K562 (cell line): ENCODE data around the gene MAN1A1. TPM values are rescaled to one million over a fixed set of nuclear protein-coding genes. Genes with fewer than 3 reads are reported as not detected.

Experiments
- ATAC-seq: fragments of 200-7000 bp; cut with Tn5 transposase; 3 replicates; pipeline ENCODE4 v1.9.1; 2020; ENCODE audit warnings: moderate library complexity
- BruUV-seq: library from RNA; stranded (reverse); fragments of 400-500 nt; replicated peaks from 2 replicates; lab custom pipeline; 2021; lab: Mats Ljungman, UMichigan
- CTCF ChIA-PET: fragments of 300-600 bp; formaldehyde crosslinking; extraction: SDS; loops from one replicate; lab custom pipeline; 2021; ENCODE audit warnings: low intra/inter-chr PET ratio; lab: Yijun Ruan, JAX
- POLR2A ChIA-PET: fragments of 300-600, 350-650 bp; sonication (Branson Sonifier 250); formaldehyde crosslinking; extraction: SDS; loops from one replicate; lab custom pipeline; 2021; ENCODE audit warnings: antibody characterized with exemption, inconsistent platforms; lab: Yijun Ruan, JAX
- DNase-seq, 4 experiments: peaks; one replicate each; pipeline versions ENCODE4 v3.0.0 to v3.0.0-alpha.2; 2011 to 2018; ENCODE audit warnings: low spot score in 3 of 4, mixed read lengths in 3 of 4; ENCODE audit errors: extremely low read depth in 1 of 4
- FAIRE-seq: peaks from 2 replicates; lab custom pipeline; 2011; peaks lifted over from hg19 to GRCh38; lab: Jason Lieb, UNC
- H2AFZ ChIP-seq: 2 replicates; pipeline ENCODE4 v1.6.0; 2011; ENCODE audit warnings: low read depth, low read length, control low read depth, inconsistent platforms
- H3K27ac ChIP-seq: fragments of 200-600 bp; 3 replicates; pipeline ENCODE4 v1.8.0; 2011; ENCODE audit warnings: low read depth, mild to moderate bottlenecking, control low read depth, inconsistent platforms, low read length, moderate library complexity, mixed read lengths; ENCODE audit errors: extremely low read depth
- H3K27me3 ChIP-seq, 2 experiments: fragments of 300-600 bp in 1 of 2; 2 replicates in 1 of 2; 3 replicates in 1 of 2; pipeline versions ENCODE4 v1.6.0 to v1.8.0; 2011; ENCODE audit warnings: inconsistent platforms in 2 of 2, low read length in 2 of 2, mild to moderate bottlenecking in 1 of 2, mixed read lengths in 1 of 2, moderate library complexity in 1 of 2; ENCODE audit not compliant: control insufficient read depth in 2 of 2, insufficient read depth in 2 of 2
- H3K36me3 ChIP-seq: fragments of 300-600 bp; 3 replicates; pipeline ENCODE4 v1.8.0; 2011; ENCODE audit warnings: mild to moderate bottlenecking, low read length, inconsistent platforms; ENCODE audit not compliant: control insufficient read depth, insufficient read depth
- H3K4me1 ChIP-seq, 2 experiments: fragments of 200-600 bp in 1 of 2; replicated peaks in 1 of 2; 2 replicates in 1 of 2; 3 replicates in 1 of 2; pipeline versions ENCODE4 v1.5.1 to v1.8.0; 2011; ENCODE audit warnings: inconsistent platforms in 2 of 2, low read length in 2 of 2, mild to moderate bottlenecking in 1 of 2, mixed read lengths in 1 of 2, moderate library complexity in 1 of 2; ENCODE audit not compliant: control insufficient read depth in 2 of 2, insufficient read depth in 2 of 2
- H3K4me2 ChIP-seq: 2 replicates; pipeline ENCODE4 v1.6.1; 2011; ENCODE audit warnings: low read length, control low read depth, inconsistent platforms, mixed read lengths; ENCODE audit not compliant: insufficient read depth
- H3K4me3 ChIP-seq: fragments of 200-600 bp; sonication (generic), shearing (Covaris generic); 2 replicates; pipeline ENCODE4 v1.5.1; 2016; ENCODE audit warnings: control low read depth, inconsistent platforms
- H3K79me2 ChIP-seq: fragments of 200-600 bp; 3 replicates; pipeline ENCODE4 v1.8.0; 2011; ENCODE audit warnings: low read length, inconsistent platforms; ENCODE audit not compliant: control insufficient read depth, insufficient read depth
- H3K9ac ChIP-seq, 2 experiments: 2 replicates each; pipeline versions ENCODE4 v1.6.0 to v1.6.1; 2011; ENCODE audit warnings: low read depth in 2 of 2, low read length in 2 of 2, control low read depth in 1 of 2, inconsistent platforms in 1 of 2, mild to moderate bottlenecking in 1 of 2, mixed read lengths in 1 of 2; ENCODE audit not compliant: insufficient read depth in 1 of 2
- H3K9me1 ChIP-seq: one replicate; pipeline ENCODE4 v1.6.0; 2011; ENCODE audit warnings: inconsistent platforms, mild to moderate bottlenecking, low read length, moderate library complexity; ENCODE audit not compliant: control insufficient read depth, insufficient read depth
- H3K9me3 ChIP-seq: replicated peaks from 2 replicates; pipeline ENCODE4 v1.5.1; 2011; ENCODE audit warnings: low read depth, low read length, inconsistent platforms; ENCODE audit not compliant: control insufficient read depth, insufficient read depth
- H4K20me1 ChIP-seq: replicated peaks from 2 replicates; pipeline ENCODE4 v1.6.1; 2011; ENCODE audit warnings: low read length, inconsistent platforms, mixed read lengths; ENCODE audit not compliant: control insufficient read depth, insufficient read depth
- CBX3 ChIP-seq, 2 experiments: IDR thresholded peaks; 1 replicate in 1 of 2; 2 replicates in 1 of 2; pipeline ENCODE4 v1.6.1; 2012; ENCODE audit warnings: inconsistent platforms in 2 of 2, low read length in 2 of 2, borderline replicate concordance in 1 of 2, control low read depth in 1 of 2
- CHD2 ChIP-seq: IDR thresholded peaks from 2 replicates; pipeline ENCODE4 v1.6.1; 2011; ENCODE audit warnings: low read depth, low read length
- CSDE1 ChIP-seq, 2 experiments: fragments of 450-650 bp; IDR thresholded peaks; 2 replicates each; pipeline ENCODE4 v1.6.1; 2016; ENCODE audit warnings: mild to moderate bottlenecking in 1 of 2
- E2F3 ChIP-seq: fragments of 250-450 bp; sonication (Bioruptor Pico); IDR thresholded peaks from 2 replicates; pipeline ENCODE4 v1.4.0; 2020; ENCODE audit warnings: mild to moderate bottlenecking
- ILF3 ChIP-seq: fragments of 450-650 bp; IDR thresholded peaks from 2 replicates; pipeline ENCODE4 v1.6.1; 2018; ENCODE audit warnings: antibody characterized with exemption, mild to moderate bottlenecking, moderate library complexity, borderline replicate concordance
- KAT2B ChIP-seq: IDR thresholded peaks from one replicate; pipeline ENCODE4 v1.6.1; 2012; ENCODE audit warnings: low read depth, mild to moderate bottlenecking, control low read depth, inconsistent platforms, low read length, moderate library complexity
- MAZ ChIP-seq, 2 experiments: fragments of 450-650 bp in 1 of 2; sonication (generic) in 1 of 2; formaldehyde crosslinking; IDR thresholded peaks in 1 of 2; conservative IDR thresholded peaks in 1 of 2; 2 replicates each; pipeline versions ENCODE4 v1.4.0 to v1.5.0; 2020; ENCODE audit warnings: mild to moderate bottlenecking in 1 of 2, missing genetic modification reagents in 1 of 2
- NR2C1 ChIP-seq, 2 experiments: fragments of 450-650 bp; IDR thresholded peaks; 2 replicates each; pipeline ENCODE4 v1.6.1; 2017; ENCODE audit warnings: mild to moderate bottlenecking in 2 of 2, antibody characterized with exemption in 1 of 2, inconsistent platforms in 1 of 2, missing compliant biosample characterization in 1 of 2, missing genetic modification characterization in 1 of 2
- NR2F6 ChIP-seq: fragments of 450-650 bp; formaldehyde crosslinking; IDR thresholded peaks from 2 replicates; pipeline ENCODE4 v1.4.0; 2020; ENCODE audit warnings: mild to moderate bottlenecking
- PHF8 ChIP-seq: fragments of 200-600 bp; sonication (generic); IDR thresholded peaks from 2 replicates; pipeline ENCODE4 v1.6.1; 2012; ENCODE audit warnings: mixed run types, mild to moderate bottlenecking, inconsistent platforms, low read length, moderate library complexity, borderline replicate concordance
- PTTG1 ChIP-seq: fragments of 450-650 bp; IDR thresholded peaks from 2 replicates; pipeline ENCODE4 v1.6.1; 2016; ENCODE audit warnings: low read depth, mild to moderate bottlenecking, missing genetic modification characterization, missing compliant biosample characterization
- SMARCB1 ChIP-seq: IDR thresholded peaks from 2 replicates; pipeline ENCODE4 v1.6.1; 2011; ENCODE audit warnings: improper control_type of control experiment, low read depth; ENCODE audit not compliant: insufficient read length
- TEAD4 ChIP-seq, 2 experiments: sonication (generic) in 1 of 2; formaldehyde crosslinking in 1 of 2; IDR thresholded peaks; 2 replicates each; pipeline versions ENCODE4 v1.6.1 to v1.8.0; 2012 to 2022; ENCODE audit warnings: borderline replicate concordance in 1 of 2, inconsistent platforms in 1 of 2, low read length in 1 of 2, mild to moderate bottlenecking in 1 of 2, missing genetic modification reagents in 1 of 2
- TRIM24 ChIP-seq, 2 experiments: fragments of 450-650 bp; IDR thresholded peaks; 2 replicates each; pipeline ENCODE4 v1.6.1; 2016
- ZNF316 ChIP-seq: fragments of 450-650 bp; IDR thresholded peaks from 2 replicates; pipeline ENCODE4 v1.6.1; 2016
- ZNF384 ChIP-seq: IDR thresholded peaks from 2 replicates; pipeline ENCODE4 v1.6.1; 2012; ENCODE audit warnings: low read depth, low read length, improper control_type of control experiment
- ZNF592 ChIP-seq: fragments of 450-650 bp; IDR thresholded peaks from 2 replicates; pipeline ENCODE4 v1.6.1; 2017; ENCODE audit warnings: antibody characterized with exemption, mild to moderate bottlenecking
- WGBS: fragments of 100-300 bp; shearing (Covaris generic); methylation state at CpG from one replicate; pipeline ENCODE4 v1.1.6; 2016; ENCODE audit warnings: low coverage, mixed read lengths; ENCODE audit not compliant: insufficient coverage; ENCODE audit errors: missing lambda C conversion rate; 5-methylcytosine and 5-hydroxymethylcytosine counted together
- in situ Hi-C: fragments of 300-500 bp; cut with MboI; formaldehyde crosslinking; loops from 4 replicates; pipeline ENCODE4 v1.15.0; 2018; ENCODE audit warnings: inconsistent platforms, mixed read lengths
- intact Hi-C: fragments of 100-400 bp; cut with micrococcal nuclease; formaldehyde crosslinking; loops from 2 replicates; pipeline ENCODE4 v1.14.2; 2022
- polyA plus RNA-seq, 8 experiments: library from polyadenylated mRNA; depleted of rRNA in 4 of 8; stranded (reverse) in 5 of 8; unstranded in 3 of 8; fragments of >200 nt; fragmentation: Nextera tagmentation in 2 of 8; fragmentation: Illumina TruSeq in 1 of 8; extraction: Ambion mirVana in 2 of 8; extraction: Trizol in 1 of 8; gene quantifications; 2 replicates each; pipeline versions ENCODE4 v1.2.1 to v1.2.3, GENCODE V29; 2011 to 2014; ENCODE audit warnings: inconsistent platforms in 1 of 8, missing spikeins in 1 of 8
- total RNA-seq, 7 experiments: library from RNA; depleted of rRNA in 6 of 7; stranded (reverse); fragments of >200 nt in 6 of 7; fragmentation: Illumina TruSeq in 2 of 7; extraction: Trizol in 2 of 7; gene quantifications; 2 replicates each; pipeline versions ENCODE4 v1.2.1 to v1.2.3, GENCODE V29; 2011 to 2021; ENCODE audit warnings: low replicate concordance in 1 of 7
- TF ChIP-seq, protein P1 (sequence below), 2 experiments: fragments of 450-650 bp; IDR thresholded peaks; 2 replicates each; pipeline ENCODE4 v1.6.1; 2016

The MAN1A1 gene
- total and polyA plus RNA-seq, 9 of the 15 experiments (the other 6 are each of a cell fraction or from before 2014, with no cell fraction given): 24.5 to 78.4 (median 59.7) TPM

DNA sequence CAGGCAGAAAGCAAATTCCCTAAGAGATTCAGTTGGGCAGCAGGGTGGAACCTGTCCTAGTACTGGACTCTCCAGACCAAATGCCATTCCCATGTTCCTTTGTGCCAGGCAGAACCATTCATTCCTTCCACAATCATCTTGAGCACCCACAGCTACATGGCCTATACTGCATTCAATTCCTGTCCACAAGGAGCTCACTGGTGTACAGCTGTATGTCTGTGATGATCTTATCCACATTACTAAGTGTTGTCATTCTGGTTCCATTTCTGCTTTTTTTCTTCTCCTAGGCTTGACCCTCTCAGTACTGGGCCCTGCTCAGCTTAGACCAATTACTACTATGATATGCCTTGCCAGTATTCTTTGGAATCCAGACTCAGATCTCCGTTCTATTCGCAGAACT lies 27.5 kb downstream of the MAN1A1 start:
- 85% methylated on average over 2 of the region's 2 CpGs for WGBS
- ATAC-seq: peak; percentile 57
- Histone ChIP-seq H3K4me3 (no peak overlapping the region), H3K4me2 (peak overlapping the region; percentile 41; the same call in 1 of the 2 replicates), H3K79me2 (peaks cover 99% of the 10 kb centered on the region), H3K27ac (peak overlapping the region; percentile 42; the same call in 2 of the 3 replicates), H3K36me3 (peaks cover 75% of the 10 kb centered on the region), H3K4me1 (peaks cover 23 to 68% of the 10 kb centered on the region in 2 experiments), H2AFZ (no peak overlapping the region), H4K20me1 (peaks cover 15% of the 10 kb centered on the region), H3K9me1 (peaks cover 5% of the 10 kb centered on the region), H3K27me3 (no peaks in the 10 kb centered on the region), H3K9me3 (no peaks in the 10 kb centered on the region), H3K9ac (peak overlapping the region in 1 of 2 experiments; percentile 61; a peak in 2 of 4 replicates)
- ChIA-PET POLR2A (interaction anchor here (1.1 to 1.3 kb wide), 3 partner anchors 9 to 22 kb away, joined by 4 to 10 read pairs (median 5); no protein-coding TSS in a partner anchor), CTCF (no interaction called here)
- in situ Hi-C loops: no loop called here
- no peak for FAIRE-seq
- intact Hi-C loops: no loop called here
- DNase-seq: peak in 1 of 4 experiments; percentile 37
- BruUV-seq: no TSS peak
- no peak for TF ChIP-seq SMARCB1
- 0 out of 4 replicates have a peak, but pooled peaks of 1 of the 2 experiments have one; percentile 23 for TF ChIP-seq TRIM24 (IDR thresholded peaks at IDR 0.05)
- no peak for TF ChIP-seq PHF8
- no peak for TF ChIP-seq E2F3
- TF ChIP-seq ILF3: no peak
- TF ChIP-seq CSDE1 (IDR thresholded peaks at IDR 0.05): no peak
- TF ChIP-seq CBX3 (IDR thresholded peaks at IDR 0.05; ENCODE audit: borderline replicate concordance in 1 of 2, low read length in 2 of 2): peak in 1 of 2 experiments; percentile 36; a peak in 1 of 3 replicates
- 0 out of 2 replicates have a peak, but pooled peaks have one; percentile 12 for TF ChIP-seq TEAD4 (IDR thresholded peaks at IDR 0.05; ENCODE audit: low read length)
- no peak for TF ChIP-seq TEAD4 (CRISPR knock-in tag; IDR thresholded peaks at IDR 0.05; ENCODE audit: borderline replicate concordance)
- TF ChIP-seq KAT2B: no peak
- TF ChIP-seq PTTG1 (tag): no peak
- no peak for TF ChIP-seq MAZ (CRISPR knock-in tag; conservative IDR thresholded peaks at IDR 0.05 in 1 of 2, IDR thresholded peaks at IDR 0.05 in 1 of 2)
- no peak for TF ChIP-seq NR2F6
- TF ChIP-seq ZNF316: peak; percentile 57
- peak; percentile 47; the same call in 1 of the 2 replicates for TF ChIP-seq ZNF592
- TF ChIP-seq, protein P1, sequence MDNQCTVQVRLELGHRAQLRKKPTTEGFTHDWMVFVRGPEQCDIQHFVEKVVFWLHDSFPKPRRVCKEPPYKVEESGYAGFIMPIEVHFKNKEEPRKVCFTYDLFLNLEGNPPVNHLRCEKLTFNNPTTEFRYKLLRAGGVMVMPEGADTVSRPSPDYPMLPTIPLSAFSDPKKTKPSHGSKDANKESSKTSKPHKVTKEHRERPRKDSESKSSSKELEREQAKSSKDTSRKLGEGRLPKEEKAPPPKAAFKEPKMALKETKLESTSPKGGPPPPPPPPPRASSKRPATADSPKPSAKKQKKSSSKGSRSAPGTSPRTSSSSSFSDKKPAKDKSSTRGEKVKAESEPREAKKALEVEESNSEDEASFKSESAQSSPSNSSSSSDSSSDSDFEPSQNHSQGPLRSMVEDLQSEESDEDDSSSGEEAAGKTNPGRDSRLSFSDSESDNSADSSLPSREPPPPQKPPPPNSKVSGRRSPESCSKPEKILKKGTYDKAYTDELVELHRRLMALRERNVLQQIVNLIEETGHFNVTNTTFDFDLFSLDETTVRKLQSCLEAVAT (IDR thresholded peaks at IDR 0.05): no peak
- no peak for TF ChIP-seq NR2C1 (IDR thresholded peaks at IDR 0.05)
- no peak for TF ChIP-seq NR2C1 (tag; IDR thresholded peaks at IDR 0.05)
- no peak for TF ChIP-seq CHD2
- TF ChIP-seq ZNF384: peak; percentile 30; the same call in 1 of the 2 replicates
